HepG2 (cell line): Measurements from ENCODE around the gene CELF2. TPM values are rescaled to one million over a fixed set of nuclear protein-coding genes. Genes with fewer than 3 reads are reported as not detected.

ENCODE experiments used
- ATAC-seq: fragments of 200-7000 bp; cut with Tn5 transposase; 3 replicates; pipeline ENCODE4 v1.9.1; 2020; ENCODE audit warnings: mild to moderate bottlenecking, moderate library complexity
- BruUV-seq: library from RNA; stranded (reverse); fragments of 400-500 nt; replicated peaks from 2 replicates; lab custom pipeline; 2021; lab: Mats Ljungman, UMichigan
- CTCF ChIA-PET: fragments of 300-600 bp; formaldehyde crosslinking; extraction: SDS; loops from one replicate; lab custom pipeline; 2021; ENCODE audit warnings: low total read pairs, inconsistent platforms, low intra/inter-chr PET ratio; lab: Yijun Ruan, JAX
- POLR2A ChIA-PET: fragments of 350-600 bp; sonication (Branson Sonifier 250); formaldehyde crosslinking; loops from one replicate; lab custom pipeline; 2020; ENCODE audit warnings: antibody characterized with exemption, inconsistent platforms; lab: Yijun Ruan, JAX
- DNase-seq: peaks from one replicate; pipeline ENCODE4 v3.0.0-alpha.2; 2015; ENCODE audit warnings: low spot score
- FAIRE-seq: peaks from 3 replicates; lab custom pipeline; 2011; peaks lifted over from hg19 to GRCh38; lab: Jason Lieb, UNC
- H2AFZ ChIP-seq: one replicate; pipeline ENCODE4 v1.6.1; 2011; ENCODE audit warnings: low read length, inconsistent platforms
- H3K27ac ChIP-seq: fragments of 300-600 bp; 3 replicates; pipeline ENCODE4 v1.8.0; 2011; ENCODE audit warnings: mixed run types, mild to moderate bottlenecking, mixed read lengths, low read length, inconsistent platforms; ENCODE audit not compliant: insufficient read depth; ENCODE audit errors: extremely low read length
- H3K27me3 ChIP-seq, 2 experiments: fragments of 200-600 bp in 1 of 2; 2 replicates in 1 of 2; 3 replicates in 1 of 2; pipeline versions ENCODE4 v1.6.0 to v1.8.0; 2011; ENCODE audit warnings: low read length in 2 of 2, mild to moderate bottlenecking in 2 of 2, moderate library complexity in 2 of 2, inconsistent platforms in 1 of 2; ENCODE audit not compliant: insufficient read depth in 2 of 2, control insufficient read depth in 1 of 2
- H3K36me3 ChIP-seq, 2 experiments: fragments of 200-600 bp in 1 of 2; replicated peaks in 1 of 2; 2 replicates in 1 of 2; 3 replicates in 1 of 2; pipeline versions ENCODE4 v1.5.1 to v1.8.0; 2011; ENCODE audit warnings: low read length in 2 of 2, inconsistent platforms in 1 of 2; ENCODE audit not compliant: insufficient read depth in 2 of 2, control insufficient read depth in 1 of 2
- H3K4me1 ChIP-seq: 2 replicates; pipeline ENCODE4 v1.5.1; 2012; ENCODE audit warnings: low read length, inconsistent platforms; ENCODE audit not compliant: insufficient read depth
- H3K4me2 ChIP-seq: 2 replicates; pipeline ENCODE4 v1.6.0; 2011; ENCODE audit warnings: low read depth, low read length, inconsistent platforms
- H3K4me3 ChIP-seq, 3 experiments: fragments of 200-600 bp in 1 of 3; sonication (generic), shearing (Covaris generic) in 1 of 3; replicated peaks in 1 of 3; 2 replicates each; pipeline ENCODE4 v1.5.1; 2011 to 2016; ENCODE audit warnings: low read length in 3 of 3, inconsistent platforms in 2 of 3, low read depth in 2 of 3, mild to moderate bottlenecking in 2 of 3, control low read depth in 1 of 3, mixed read lengths in 1 of 3; ENCODE audit not compliant: insufficient read depth in 1 of 3
- H3K79me2 ChIP-seq: one replicate; pipeline ENCODE4 v1.6.1; 2011; ENCODE audit warnings: low read length, inconsistent platforms; ENCODE audit not compliant: insufficient read depth
- H3K9ac ChIP-seq: 2 replicates; pipeline ENCODE4 v1.6.0; 2011; ENCODE audit warnings: mild to moderate bottlenecking, low read depth, low read length, inconsistent platforms; ENCODE audit not compliant: insufficient read depth
- H3K9me3 ChIP-seq: 2 replicates; pipeline ENCODE4 v1.5.1; 2012; ENCODE audit warnings: mild to moderate bottlenecking, low read length
- H4K20me1 ChIP-seq: 2 replicates; pipeline ENCODE4 v1.6.0; 2011; ENCODE audit warnings: inconsistent platforms, mild to moderate bottlenecking, low read length, moderate library complexity; ENCODE audit not compliant: insufficient read depth
- FIP1L1 ChIP-seq: fragments of 200-400 bp; formaldehyde crosslinking; IDR thresholded peaks from 2 replicates; pipeline ENCODE4 v1.6.1; 2018; ENCODE audit warnings: low read depth, mild to moderate bottlenecking, low read length, moderate library complexity, borderline replicate concordance; ENCODE audit not compliant: insufficient read depth
- JUN ChIP-seq: sonication (generic); formaldehyde crosslinking; IDR thresholded peaks from 2 replicates; pipeline ENCODE4 v1.4.0; 2020; ENCODE audit warnings: mild to moderate bottlenecking, missing genetic modification reagents
- MBD4 ChIP-seq: IDR thresholded peaks from 2 replicates; pipeline ENCODE4 v1.6.1; 2012; ENCODE audit warnings: low read length, inconsistent platforms, borderline replicate concordance
- NCOR1 ChIP-seq: fragments of 200-600 bp; sonication (generic); IDR thresholded peaks from 2 replicates; pipeline ENCODE4 v1.7.0; 2017; ENCODE audit warnings: antibody characterized with exemption, low read length, borderline replicate concordance
- NFKB2 ChIP-seq: sonication (generic); formaldehyde crosslinking; IDR thresholded peaks from 2 replicates; pipeline ENCODE4 v1.4.0; 2020; ENCODE audit warnings: missing genetic modification reagents, borderline replicate concordance
- PTBP1 ChIP-seq: fragments of 200-400 bp; formaldehyde crosslinking; IDR thresholded peaks from 2 replicates; pipeline ENCODE4 v1.6.1; 2018; ENCODE audit warnings: low read length, low read depth; ENCODE audit not compliant: poor library complexity, severe bottlenecking
- SAP130 ChIP-seq: IDR thresholded peaks from 2 replicates; pipeline ENCODE4 v1.6.1; 2016; ENCODE audit warnings: low read depth
- SMAD1 ChIP-seq: sonication (generic); formaldehyde crosslinking; IDR thresholded peaks from 2 replicates; pipeline ENCODE4 v1.4.0; 2020; ENCODE audit warnings: missing genetic modification reagents, low read depth, mild to moderate bottlenecking, borderline replicate concordance
- ZBTB40 ChIP-seq, 2 experiments: fragments of 450-650 bp in 1 of 2; sonication (generic) in 1 of 2; formaldehyde crosslinking in 1 of 2; IDR thresholded peaks; 2 replicates each; pipeline versions ENCODE4 v1.6.1 to v1.8.0; 2016 to 2022; ENCODE audit warnings: antibody characterized with exemption in 1 of 2, mild to moderate bottlenecking in 1 of 2, missing genetic modification reagents in 1 of 2
- ZFP36 ChIP-seq: fragments of 150-350 bp; IDR thresholded peaks from 2 replicates; pipeline ENCODE4 v1.6.1; 2018; ENCODE audit warnings: borderline replicate concordance, low read length, low read depth; ENCODE audit not compliant: partially characterized antibody
- ZFYVE20 ChIP-seq: sonication (generic); formaldehyde crosslinking; IDR thresholded peaks from 2 replicates; pipeline ENCODE4 v1.8.0; 2023; ENCODE audit warnings: low read depth, mild to moderate bottlenecking, moderate library complexity, missing genetic modification reagents, borderline replicate concordance
- WGBS: methylation state at CpG from one replicate; pipeline ENCODE4 v1.1.6; 2017; ENCODE audit warnings: low lambda C conversion rate; 5-methylcytosine and 5-hydroxymethylcytosine counted together
- in situ Hi-C: cut with HindIII; loops from 2 replicates; pipeline ENCODE4 v1.10.0; 2017; ENCODE audit warnings: low pct_unique_long_range_greater_than_20kb; ENCODE audit not compliant: extremely low pct_ligation_motif_present
- intact Hi-C: fragments of 100-400 bp; cut with micrococcal nuclease; formaldehyde crosslinking; loops from one replicate; pipeline ENCODE4 v1.10.0; 2022; ENCODE audit not compliant: unreplicated experiment
- polyA plus RNA-seq, 8 experiments: library from polyadenylated mRNA; depleted of rRNA in 3 of 8; stranded (reverse) in 7 of 8; unstranded in 1 of 8; fragments of >200 nt; fragmentation: Illumina TruSeq in 4 of 8; extraction: Trizol in 4 of 8; gene quantifications; 2 replicates each; pipeline versions ENCODE4 v1.2.1 to v1.2.3, GENCODE V29; 2011 to 2016; ENCODE audit warnings: low read depth in 4 of 8, missing spikeins in 1 of 8, mixed read lengths in 1 of 8; ENCODE audit not compliant: insufficient read depth in 1 of 8
- total RNA-seq, 5 experiments: library from RNA; depleted of rRNA; stranded (reverse); fragments of >200 nt; fragmentation: Illumina TruSeq; extraction: Trizol; gene quantifications; 2 replicates each; pipeline ENCODE4 v1.2.3, GENCODE V29; 2016; ENCODE audit warnings: low read depth in 1 of 5
- TF ChIP-seq, protein P1 (sequence below): sonication (generic); formaldehyde crosslinking; IDR thresholded peaks from 2 replicates; pipeline ENCODE4 v1.8.1; 2023; ENCODE audit warnings: missing genetic modification reagents, mild to moderate bottlenecking, borderline replicate concordance
- TF ChIP-seq, protein P2 (sequence below): sonication (generic); formaldehyde crosslinking; IDR thresholded peaks from 2 replicates; pipeline ENCODE4 v1.8.0; 2022; ENCODE audit warnings: missing genetic modification reagents, mild to moderate bottlenecking, borderline replicate concordance

CELF2 gene
- total and polyA plus RNA-seq, 2 of the 13 experiments (the other 11 are each of a cell fraction or from before 2014, with no cell fraction given), result not detected

- DNase-seq (no peak), ATAC-seq (no peak), FAIRE-seq (no peak)
- H3K36me3 ChIP-seq, result no peaks in the 10 kb centered on the region
- ChIA-PET POLR2A (no interaction called here), CTCF (no interaction called here)
- no peak overlapping the region for H3K9ac ChIP-seq
- H3K27ac ChIP-seq, result no peak overlapping the region
- H3K4me2 ChIP-seq, result no peak overlapping the region
- H3K4me1 ChIP-seq, result no peaks in the 10 kb centered on the region
- intact Hi-C loops, result loop anchor here (5.0 kb wide), 1 partner anchor 270 kb away; no protein-coding TSS in a partner anchor
- H3K9me3 ChIP-seq, result no peaks in the 10 kb centered on the region
- H3K4me3 ChIP-seq, result no peak overlapping the region
- peaks cover 10 to 88% of the 10 kb centered on the region in 2 experiments for H3K27me3 ChIP-seq
- no peaks in the 10 kb centered on the region for H4K20me1 ChIP-seq
- in situ Hi-C loops, result no loop called here
- H2AFZ ChIP-seq, result no peak overlapping the region
- 37% methylated on average over 13 of the region's 13 CpGs for WGBS
- H3K79me2 ChIP-seq, result no peaks in the 10 kb centered on the region
- BruUV-seq, result no TSS peak
- TF ChIP-seq MBD4, result no peak
- TF ChIP-seq JUN (CRISPR knock-in tag), result no peak
- TF ChIP-seq ZFYVE20 (CRISPR knock-in tag), result no peak
- TF ChIP-seq NCOR1, result no peak
- TF ChIP-seq SMAD1 (CRISPR knock-in tag), result no peak
- TF ChIP-seq NFKB2 (CRISPR knock-in tag), result no peak
- no peak for TF ChIP-seq ZBTB40 (IDR thresholded peaks at IDR 0.05)
- TF ChIP-seq ZBTB40 (CRISPR knock-in tag; IDR thresholded peaks at IDR 0.05), result no peak
- TF ChIP-seq FIP1L1, result no peak
- TF ChIP-seq PTBP1, result no peak
- TF ChIP-seq, protein P1, sequence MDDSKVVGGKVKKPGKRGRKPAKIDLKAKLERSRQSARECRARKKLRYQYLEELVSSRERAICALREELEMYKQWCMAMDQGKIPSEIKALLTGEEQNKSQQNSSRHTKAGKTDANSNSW (CRISPR knock-in tag), result no peak
- TF ChIP-seq, protein P2, sequence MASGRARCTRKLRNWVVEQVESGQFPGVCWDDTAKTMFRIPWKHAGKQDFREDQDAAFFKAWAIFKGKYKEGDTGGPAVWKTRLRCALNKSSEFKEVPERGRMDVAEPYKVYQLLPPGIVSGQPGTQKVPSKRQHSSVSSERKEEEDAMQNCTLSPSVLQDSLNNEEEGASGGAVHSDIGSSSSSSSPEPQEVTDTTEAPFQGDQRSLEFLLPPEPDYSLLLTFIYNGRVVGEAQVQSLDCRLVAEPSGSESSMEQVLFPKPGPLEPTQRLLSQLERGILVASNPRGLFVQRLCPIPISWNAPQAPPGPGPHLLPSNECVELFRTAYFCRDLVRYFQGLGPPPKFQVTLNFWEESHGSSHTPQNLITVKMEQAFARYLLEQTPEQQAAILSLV, result no peak
- TF ChIP-seq SAP130 (CRISPR knock-in tag), result no peak
- TF ChIP-seq ZFP36, result no peak
Observed at GRCh38 chr10:11256896-11257295, 239.2 kb downstream of the CELF2 start.
